HG03108 (cell line): ENCODE measurements around the gene RASGRF2.
A peak's percentile ranks its signal among the peaks of the same experiment; 100 is the strongest.

Experiments used
- ATAC-seq: cut with Tn5 transposase; IDR thresholded peaks from one replicate; pipeline ENCODE4 v1.9.1; 2021; ENCODE audit warnings: moderate library complexity; ENCODE audit not compliant: unreplicated experiment

RASGRF2 gene

DNA sequence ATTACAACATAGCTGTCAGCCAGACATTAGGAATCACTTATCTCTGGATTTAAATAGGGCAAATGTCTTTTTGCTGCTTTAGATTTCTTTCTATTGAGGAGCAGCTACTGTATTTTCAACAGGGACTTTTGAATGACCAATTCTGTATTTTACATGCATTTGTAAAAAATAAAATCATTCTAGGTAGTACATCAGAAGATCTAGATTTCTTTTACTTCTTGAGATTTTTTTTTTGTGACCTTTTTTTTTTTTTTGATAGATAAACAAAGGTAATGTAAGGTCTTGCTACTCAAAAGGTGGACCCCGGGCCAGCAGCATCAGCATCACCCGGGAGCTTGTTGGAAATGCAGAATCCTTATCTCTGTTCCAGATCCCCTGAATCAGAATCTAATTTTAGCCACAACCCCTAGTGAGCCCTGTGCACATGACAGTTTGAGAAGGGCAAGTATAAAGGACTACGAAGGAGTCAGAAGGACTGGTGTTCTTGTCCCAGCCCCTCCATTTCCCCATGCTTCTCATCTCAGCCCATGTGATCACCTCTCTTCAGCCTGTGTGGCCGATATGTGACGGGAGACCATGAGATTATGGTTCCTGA, 235.3 kb downstream of the RASGRF2 start:
- no peak for ATAC-seq

DNA sequence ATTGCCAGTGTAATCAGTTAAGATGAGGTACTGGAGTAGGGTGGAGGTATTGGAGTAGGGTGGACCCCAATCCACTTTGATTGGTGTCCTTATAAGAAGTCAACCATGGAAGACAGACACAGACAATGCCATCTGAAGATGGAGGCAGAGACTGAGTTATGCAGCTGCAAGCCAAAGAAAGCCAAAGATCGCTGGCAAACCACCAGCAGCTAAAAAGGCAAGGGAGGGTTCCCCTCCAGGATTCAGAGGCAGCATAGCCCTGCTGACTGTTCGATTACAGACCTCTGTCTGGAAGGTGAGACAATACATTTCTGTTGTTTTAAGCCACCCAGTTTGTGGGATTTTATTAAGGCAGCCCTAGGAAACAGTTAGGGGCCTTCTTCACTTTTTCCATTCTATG, 242.5 kb downstream of the RASGRF2 start:
- ATAC-seq, result no peak

DNA sequence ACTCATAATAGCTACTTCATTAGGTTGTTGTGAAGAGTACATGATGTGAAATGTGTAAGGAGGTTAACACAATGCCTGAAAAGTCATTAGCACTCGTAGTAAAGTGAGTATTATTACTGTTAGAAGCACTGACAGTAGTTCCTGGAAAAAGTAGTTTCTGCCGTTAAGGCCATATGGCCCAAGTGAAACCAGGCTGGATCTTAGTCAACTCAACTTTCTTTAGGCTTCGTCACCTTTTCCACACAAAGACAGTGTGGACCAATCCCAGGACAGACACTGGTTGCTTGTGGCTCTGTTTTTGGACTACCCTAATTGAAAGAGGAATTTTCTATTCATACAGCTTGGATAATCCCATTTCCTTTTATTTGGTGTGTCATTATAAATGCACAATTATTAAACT, 243.6 kb downstream of the RASGRF2 start:
- ATAC-seq, result no peak

DNA sequence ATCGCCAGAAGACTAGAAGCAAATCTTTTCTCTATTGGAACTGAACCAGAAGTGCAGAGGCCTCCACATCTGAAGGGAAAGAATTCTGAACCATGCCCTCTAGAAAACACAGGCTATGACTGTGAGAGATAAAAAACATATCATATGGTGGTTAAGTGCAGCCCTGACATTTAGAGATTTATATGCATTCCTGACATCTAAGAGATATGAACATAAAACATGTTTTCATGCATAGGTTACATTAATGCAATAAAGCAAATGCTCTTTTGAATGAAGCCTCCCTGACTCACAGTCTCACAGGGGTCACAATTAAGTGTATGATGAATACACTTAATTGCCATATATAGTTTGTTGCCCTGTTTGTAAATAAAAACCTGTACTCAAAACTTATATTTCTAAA, 244.0 kb downstream of the RASGRF2 start:
- ATAC-seq, result no peak

DNA sequence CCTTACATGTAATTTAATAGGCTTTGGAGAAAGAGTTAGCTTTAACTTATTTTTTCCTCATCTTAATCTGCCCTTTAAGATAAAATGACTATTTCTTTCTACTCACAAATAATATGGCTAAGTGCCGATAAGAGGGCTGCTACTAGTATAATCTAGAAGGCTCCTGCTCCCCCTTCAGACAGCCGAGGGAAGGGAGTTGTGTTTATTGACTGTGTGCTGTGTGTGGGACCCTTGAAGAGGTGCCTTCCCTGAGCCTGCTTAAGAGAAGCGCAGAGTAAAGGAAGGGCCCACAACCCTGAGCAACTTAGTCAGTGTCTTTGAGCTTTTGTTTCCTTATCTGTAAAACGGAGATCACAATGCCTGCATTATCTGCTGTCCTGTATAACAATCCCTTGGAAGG, 244.9 kb downstream of the RASGRF2 start:
- ATAC-seq, result no peak

DNA sequence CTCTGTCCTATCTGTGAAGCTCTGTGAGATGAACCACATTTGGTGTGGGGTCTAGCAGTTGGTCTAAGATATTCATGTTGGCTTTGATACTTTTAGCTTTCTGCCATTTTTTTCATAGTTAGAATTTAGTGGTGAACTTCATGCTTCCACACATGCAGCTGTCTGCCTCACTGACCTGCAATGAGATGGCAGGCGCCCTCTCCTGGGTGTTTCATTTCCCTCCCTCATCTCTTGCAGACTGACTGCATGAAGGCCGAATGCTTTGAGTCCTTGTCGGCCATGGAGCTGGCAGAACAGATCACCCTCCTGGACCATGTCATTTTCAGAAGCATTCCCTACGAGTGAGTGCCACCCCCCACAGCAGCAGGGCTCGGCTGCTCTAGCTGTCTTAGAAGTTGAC, 246.8 kb downstream of the RASGRF2 start:
- no peak for ATAC-seq

DNA sequence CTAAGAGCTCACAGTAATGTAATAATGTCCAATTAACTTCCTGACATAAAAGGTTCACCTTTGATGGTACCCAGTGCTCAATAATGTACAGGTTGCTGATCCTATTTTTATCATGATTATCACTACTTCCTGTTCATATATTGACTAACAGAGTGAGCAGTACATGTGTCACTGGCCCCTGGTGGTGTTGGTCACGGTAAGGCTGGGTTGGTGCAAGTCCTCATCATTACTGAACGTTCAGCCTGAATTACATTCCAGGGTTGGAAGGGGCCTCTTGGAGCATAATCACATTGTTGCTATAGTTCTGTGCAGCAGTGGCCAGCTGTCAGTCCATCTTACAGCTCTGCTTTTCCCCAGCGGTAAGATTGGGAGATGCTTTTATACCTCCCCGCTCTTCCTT, 248.7 kb downstream of the RASGRF2 start:
- ATAC-seq, result no peak

DNA sequence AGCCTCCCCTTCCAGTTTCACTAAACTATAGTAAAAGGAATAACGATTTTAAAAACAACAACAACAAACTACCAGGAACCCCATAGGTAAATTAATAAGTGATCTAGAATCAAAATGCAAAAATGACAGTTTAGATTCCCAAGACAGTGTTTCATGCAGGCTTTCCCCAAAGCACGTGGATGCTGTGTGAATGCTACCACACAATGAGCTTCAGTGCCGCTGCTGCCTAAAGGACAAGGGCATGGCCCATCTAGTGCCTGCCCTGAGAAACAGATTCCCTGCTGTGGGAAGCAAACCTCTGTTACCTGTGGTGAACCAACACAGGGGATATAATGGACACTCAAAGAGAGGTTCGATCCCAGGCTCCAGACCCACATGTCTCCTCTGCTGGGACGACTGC, 249.2 kb downstream of the RASGRF2 start:
- ATAC-seq, result no peak

DNA sequence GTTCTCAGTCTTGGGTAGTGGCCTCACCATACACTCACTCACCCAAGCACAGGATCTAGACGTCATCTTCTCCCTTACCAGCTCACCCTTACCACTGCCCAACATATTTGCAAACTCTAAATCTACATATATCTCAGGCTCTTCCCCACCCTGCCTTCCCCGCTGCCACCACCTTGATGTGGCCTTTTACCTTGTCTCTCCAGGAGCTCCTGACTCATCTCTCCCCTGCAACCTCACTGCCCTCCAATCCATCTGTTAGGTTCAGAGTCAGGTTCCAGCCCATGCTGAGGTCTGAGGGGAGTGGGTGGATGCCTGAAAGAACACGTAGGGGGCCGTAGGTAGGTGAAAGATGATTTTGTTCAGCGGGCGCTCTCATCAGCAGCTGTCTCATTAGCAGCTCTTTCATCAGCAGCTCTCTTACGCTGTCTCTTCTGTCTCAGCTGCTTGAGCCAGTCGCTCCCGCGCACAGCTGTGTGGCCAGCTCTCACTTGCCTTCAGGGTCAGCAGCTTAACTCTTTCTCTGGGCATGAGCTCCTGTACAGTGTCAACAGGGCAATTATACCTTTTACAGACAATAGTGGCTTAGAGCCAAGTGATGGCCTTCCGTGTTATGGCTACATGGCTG, 249.8 kb downstream of the RASGRF2 start:
- ATAC-seq, result no peak

DNA sequence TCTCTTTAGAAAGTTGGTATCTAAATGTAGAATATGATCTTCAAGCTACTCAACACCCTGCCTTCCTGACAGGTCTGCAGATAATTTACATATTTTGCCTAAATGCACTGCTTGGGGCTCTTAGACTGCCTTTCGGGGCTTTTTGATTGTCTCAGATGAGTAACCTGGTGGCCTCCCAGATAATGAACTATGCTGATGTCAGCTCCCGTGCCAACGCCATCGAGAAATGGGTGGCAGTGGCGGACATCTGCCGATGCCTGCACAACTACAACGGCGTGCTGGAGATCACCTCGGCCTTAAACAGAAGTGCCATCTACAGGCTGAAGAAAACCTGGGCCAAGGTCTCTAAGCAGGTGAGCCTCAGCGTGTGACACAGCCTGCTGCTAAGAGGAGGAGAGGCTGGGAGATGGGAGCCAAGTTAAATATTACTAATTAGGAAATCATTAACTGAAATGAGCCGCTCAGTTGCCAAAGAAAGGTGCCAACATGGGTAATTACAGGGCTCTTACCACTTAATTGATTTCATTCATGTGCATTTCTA, 252.1 kb downstream of the RASGRF2 start:
- peak; percentile 50 for ATAC-seq

DNA sequence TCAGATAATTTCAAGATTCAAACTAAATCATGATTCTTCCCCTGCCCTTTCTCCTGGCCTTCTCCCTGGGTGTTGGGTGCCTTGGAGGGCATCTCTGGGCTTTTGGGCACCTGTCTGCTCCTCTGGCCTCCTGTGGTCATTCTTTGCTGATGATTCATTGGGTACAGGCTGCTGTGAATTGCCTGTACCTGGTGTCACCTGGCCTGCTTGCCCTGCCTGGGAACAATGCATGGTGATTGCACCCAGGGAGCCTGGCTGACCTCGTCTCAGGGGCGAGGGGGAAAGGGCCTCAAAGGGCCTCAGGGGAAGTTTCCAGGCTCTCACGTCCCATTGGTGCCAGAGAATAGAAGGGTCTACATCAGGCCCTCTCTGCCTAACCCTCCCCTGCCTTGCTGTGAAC, 252.9 kb downstream of the RASGRF2 start:
- no peak for ATAC-seq

DNA sequence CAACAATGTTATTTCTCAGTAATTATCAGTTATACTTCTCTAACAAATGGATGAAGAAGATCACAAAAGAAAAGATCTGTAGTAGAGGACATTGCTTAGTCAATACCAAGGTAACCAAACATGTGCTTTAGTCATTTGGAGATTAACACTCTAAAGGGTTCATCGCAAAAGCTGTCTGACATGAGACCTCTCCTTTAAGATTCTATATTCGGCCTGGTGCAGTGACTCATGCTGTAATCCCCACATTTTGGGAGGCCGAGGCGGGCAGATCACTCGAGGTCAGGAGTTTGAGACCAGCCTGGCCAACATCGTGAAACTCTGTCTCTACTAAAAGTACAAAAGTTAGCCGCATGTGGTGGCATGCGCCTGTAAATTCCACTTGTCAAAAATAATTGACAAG, 254.7 kb downstream of the RASGRF2 start:
- no peak for ATAC-seq

DNA sequence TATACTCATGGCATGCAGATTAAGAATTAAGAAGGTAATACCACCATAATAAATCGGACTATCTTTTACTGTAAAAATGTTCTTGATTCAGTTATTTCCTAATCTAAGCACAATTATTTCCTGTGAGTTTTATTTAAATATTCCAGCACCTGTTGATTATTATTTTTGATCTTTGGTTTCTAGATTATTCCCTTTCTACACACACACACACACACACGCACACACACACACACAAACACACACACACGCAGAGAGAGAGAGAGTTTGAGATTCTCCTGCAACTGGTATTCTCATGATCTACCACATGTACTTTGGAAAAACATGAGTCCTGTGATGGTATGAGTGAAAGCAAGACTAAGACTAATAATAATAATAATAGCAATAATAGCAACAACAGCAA, 256.0 kb downstream of the RASGRF2 start:
- no peak for ATAC-seq

DNA sequence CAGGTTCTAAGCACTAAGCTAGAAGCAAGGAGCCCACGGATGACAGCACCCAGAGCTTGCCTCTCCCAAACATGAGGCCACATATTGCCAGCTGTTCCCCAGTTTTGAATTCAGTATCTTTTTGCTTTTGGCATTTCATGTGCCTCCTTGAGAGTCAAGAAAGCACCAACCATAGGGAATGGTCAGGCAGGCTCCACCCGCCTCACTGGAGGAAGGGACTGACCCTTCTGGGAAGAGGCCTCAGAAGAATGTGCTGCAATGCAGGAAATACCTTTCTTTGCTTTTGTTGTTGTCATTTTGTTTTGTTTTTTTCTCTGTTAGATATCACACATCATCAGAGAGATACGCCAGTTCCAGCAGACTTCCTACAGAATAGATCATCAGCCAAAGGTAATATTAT, 259.2 kb downstream of the RASGRF2 start:
- no peak for ATAC-seq

DNA sequence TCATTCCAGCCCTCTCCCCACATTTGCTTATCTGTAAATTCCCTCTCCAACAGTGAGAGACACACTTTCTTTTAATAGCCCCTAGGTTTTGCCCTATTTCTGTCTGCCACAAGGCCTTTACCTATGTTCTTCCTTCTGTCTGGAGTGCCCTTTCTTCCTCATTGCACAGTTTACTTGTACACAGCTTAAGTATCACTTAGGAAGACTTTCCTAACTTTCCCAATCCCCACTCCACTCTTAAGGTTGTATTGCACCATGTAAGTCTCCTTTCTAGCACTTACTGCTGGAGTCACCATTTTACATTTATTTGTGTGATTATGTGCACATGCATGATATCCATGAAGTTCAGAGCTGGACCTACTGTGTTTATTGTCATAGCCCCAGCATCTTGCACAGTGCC, 262.1 kb downstream of the RASGRF2 start:
- no peak for ATAC-seq

DNA sequence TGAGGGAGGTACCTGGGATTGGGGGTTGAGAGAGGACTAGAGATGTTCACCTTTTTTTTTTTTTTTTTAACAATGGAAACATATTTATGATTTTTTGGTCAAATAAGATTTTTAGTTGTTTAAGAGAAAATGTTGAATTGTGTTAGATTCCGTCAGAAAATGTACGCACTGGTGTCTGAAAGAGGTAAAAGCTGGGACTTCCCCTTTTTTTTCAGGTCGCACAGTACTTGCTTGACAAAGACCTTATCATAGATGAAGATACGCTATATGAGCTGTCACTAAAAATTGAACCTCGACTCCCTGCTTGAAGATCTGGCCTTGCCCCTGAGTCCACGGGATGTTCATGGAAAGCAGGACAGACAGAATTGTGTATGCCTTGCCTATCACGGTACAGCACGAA, 265.3 kb downstream of the RASGRF2 start:
- ATAC-seq, result no peak

DNA sequence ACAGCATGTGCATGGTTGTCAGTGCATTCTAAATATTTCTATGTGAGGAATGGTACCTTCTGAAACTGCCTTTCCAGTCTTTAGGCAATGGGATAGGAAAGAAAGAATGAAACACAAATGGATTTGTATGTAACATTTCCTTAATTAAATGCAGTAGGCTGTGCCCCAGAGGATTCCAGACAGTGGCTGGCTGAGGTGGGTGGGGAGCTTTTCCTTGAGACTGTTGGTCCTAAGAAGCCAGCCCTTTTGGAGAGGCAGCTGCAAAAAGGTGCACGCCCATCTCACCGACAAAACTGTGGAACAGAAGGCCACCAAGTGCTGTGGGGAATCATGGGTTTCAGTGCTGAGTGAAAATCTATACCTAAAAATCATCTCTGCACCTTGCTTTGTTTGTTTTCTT, 266.1 kb downstream of the RASGRF2 start:
- ATAC-seq, result no peak

DNA sequence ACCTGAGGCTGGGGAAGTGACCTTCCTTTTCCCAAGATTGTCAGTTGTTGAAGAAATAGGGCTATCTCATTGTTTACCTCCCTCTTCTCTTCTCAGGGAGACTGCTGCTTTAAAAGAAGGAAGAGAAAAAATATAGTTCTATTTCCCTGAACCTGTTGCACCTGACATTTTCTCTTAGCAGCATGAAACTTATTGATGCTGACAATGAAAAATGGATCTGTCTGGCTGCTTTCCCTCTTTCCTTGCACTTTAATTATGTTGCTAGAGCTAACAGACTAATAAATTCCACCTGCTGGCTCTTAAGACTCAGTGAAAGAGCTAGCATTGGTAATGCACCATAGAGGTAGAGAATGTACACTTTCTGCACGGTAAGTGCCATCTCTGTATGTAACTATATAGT, 266.8 kb downstream of the RASGRF2 start:
- no peak for ATAC-seq

DNA sequence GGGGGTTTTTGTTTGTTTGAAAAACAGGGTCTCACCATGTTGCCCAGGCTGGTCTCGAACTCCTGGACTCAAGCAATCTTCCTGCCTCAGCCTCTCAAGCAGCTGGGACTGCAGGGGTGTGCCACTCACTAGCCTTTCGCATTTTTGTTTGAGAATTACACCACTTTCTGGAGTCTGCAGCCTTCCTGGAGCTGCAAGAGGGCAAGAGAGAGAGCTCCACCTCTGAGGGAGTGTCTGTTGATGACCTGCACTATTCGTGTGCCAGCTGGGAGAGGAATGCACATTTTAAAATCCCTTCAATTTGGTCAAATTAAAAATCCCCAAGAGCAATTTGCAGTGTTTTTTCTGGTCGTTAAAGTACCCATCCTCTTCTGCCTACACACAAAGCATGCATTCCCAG, 267.9 kb downstream of the RASGRF2 start:
- ATAC-seq, result no peak

DNA sequence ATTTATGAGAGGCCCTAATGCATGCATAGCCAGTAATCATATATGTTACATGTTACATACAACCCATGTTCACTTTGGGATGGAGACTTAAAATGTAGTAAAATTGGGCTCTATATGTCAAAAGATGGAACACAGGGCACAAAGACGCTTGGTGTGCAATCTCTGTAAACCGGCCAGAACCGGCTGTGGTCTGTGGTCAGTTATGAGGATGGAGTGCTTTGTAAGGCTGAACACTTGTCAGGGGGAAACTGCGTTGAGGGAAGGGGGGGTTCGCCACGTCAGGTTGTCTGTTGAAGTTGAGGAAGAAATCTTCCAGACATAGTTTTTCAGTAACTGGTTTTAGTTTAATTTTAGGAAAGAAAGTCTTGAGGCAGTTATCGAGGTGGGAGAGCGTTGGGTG, 270.3 kb downstream of the RASGRF2 start:
- ATAC-seq, result no peak

DNA sequence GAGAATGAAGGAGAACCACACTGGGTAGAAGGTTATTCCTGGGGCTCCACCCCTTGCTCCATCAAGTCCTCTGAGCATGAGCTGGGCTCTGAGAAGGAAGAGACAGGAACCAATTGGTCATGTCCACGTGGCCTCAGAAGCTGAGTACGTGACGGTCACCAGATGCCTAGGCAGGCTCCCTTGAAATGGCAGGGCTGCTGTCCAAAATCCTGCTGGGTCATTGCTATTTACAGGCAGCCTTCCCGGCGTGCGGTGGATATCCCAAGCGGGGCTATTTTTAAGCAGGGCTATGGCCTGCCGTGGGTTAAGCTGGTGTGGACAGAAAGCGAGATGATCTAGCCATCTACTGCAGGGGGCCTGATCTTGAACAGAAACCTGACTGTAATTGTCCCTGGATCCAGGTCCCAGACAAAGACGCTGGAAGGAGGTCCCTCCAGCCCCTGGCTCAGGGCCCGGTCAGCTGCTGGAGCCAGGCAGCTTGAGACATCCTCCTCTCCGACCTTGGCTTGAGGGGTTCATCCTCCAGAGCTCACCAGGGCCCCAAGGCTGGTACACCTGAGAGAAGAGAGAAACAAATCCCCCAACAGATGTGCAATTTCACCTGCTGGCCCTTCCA, 272.4 kb downstream of the RASGRF2 start:
- no peak for ATAC-seq

DNA sequence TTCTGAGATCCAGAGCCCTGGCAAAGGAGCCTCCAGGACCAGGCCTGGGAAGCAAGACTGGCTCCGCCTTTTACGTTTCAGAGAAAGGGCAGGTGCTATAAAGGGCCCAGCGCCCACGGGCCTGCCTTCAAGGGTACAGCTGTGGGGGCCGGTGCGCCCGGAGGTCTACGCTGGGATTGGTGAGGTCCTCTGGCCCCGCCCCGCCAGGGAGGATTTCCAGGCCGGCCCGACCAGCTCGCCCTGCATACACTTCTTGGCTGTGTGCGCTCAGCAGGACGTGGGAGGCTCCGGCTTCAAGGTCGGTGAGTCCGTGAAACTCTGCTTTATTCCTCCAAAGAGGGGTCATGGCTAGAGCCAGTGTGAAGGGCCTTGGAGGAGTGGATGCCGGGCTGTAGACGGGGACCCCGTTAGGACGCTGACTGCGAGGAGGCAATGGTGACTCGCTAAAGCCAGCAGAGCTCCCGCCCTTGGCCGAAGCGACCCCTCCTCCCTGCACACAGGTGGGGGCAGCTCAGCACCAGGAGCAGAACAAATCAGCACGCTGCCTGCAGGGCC, 273.0 kb downstream of the RASGRF2 start, which contains the start of gene CKMT2:
TSS of gene CKMT2 (plus strand) at position 243 of the 555 bp plus-strand sequence. CDS start 17,811 bp downstream, outside the sequence.
- no peak for ATAC-seq
